Progenitor cell of endocrine pancreas (in vitro differentiated cells): Measurements from ENCODE around the gene KRT38. TPM values are rescaled to one million over a fixed set of nuclear protein-coding genes. Genes with fewer than 3 reads are reported as not detected.

Source experiments
- DNase-seq: peaks from one replicate; pipeline ENCODE4 v3.0.0; 2021; ENCODE audit warnings: low spot score; ENCODE audit not compliant: unreplicated experiment
- H3K27ac Mint-ChIP-seq: 2 replicates; pipeline ENCODE4 v1.8.0; 2021; ENCODE audit warnings: mild to moderate bottlenecking, moderate library complexity, mixed read lengths
- H3K27me3 Mint-ChIP-seq: 2 replicates; pipeline ENCODE4 v1.8.0; 2021; ENCODE audit warnings: mixed read lengths
- H3K36me3 Mint-ChIP-seq: 2 replicates; pipeline ENCODE4 v1.8.0; 2022; ENCODE audit warnings: mixed read lengths; ENCODE audit not compliant: insufficient read depth
- H3K4me1 Mint-ChIP-seq: 2 replicates; pipeline ENCODE4 v1.8.0; 2021; ENCODE audit warnings: low read depth, mixed read lengths
- H3K4me3 Mint-ChIP-seq: 2 replicates; pipeline ENCODE4 v1.8.0; 2021; ENCODE audit warnings: low read depth, mild to moderate bottlenecking, moderate library complexity, mixed read lengths
- H3K9me3 Mint-ChIP-seq: 2 replicates; pipeline ENCODE4 v1.8.0; 2021; ENCODE audit warnings: low read depth, mixed read lengths
- total RNA-seq: library from RNA; stranded (reverse); gene quantifications from 2 replicates; pipeline ENCODE4 v1.2.1, GENCODE V29; 2021
- TF ChIP-seq, protein P1 (sequence below): fragments of 200-600 bp; sonication (generic); IDR thresholded peaks from one replicate; pipeline ENCODE4 v1.5.0; 2021; ENCODE audit warnings: antibody characterized with exemption, mild to moderate bottlenecking; ENCODE audit not compliant: unreplicated experiment

Gene KRT38
- total RNA-seq, 1 donor from 2014 or later = not detected

DNA sequence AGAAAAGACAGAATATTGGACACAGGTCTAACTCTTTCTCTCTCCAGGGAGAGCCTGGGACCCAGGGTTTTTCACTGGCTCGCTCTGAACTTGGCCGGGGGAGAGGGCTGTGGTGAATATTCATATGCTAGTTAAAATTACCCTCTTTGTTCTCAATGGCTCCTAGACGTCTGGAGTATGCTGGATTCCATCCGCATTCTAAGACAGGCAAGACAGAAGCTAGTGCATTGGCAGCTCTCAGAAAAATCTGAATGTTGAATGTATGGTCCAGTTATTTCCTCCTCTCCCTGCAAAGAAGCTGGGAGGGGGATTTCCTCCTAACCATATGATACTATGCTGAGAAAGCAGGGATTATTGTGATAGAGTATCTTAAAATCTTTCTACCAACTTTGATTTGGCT, 53.1 kb downstream of the KRT38 start:
- Mint-ChIP-seq H3K27me3 (no peaks in the 10 kb centered on the region), H3K4me3 (no peak overlapping the region), H3K9me3 (peaks cover 7% of the 10 kb centered on the region), H3K27ac (no peak overlapping the region), H3K36me3 (no peaks in the 10 kb centered on the region), H3K4me1 (peaks cover 1% of the 10 kb centered on the region)
- DNase-seq = no peak
- TF ChIP-seq, protein P1, sequence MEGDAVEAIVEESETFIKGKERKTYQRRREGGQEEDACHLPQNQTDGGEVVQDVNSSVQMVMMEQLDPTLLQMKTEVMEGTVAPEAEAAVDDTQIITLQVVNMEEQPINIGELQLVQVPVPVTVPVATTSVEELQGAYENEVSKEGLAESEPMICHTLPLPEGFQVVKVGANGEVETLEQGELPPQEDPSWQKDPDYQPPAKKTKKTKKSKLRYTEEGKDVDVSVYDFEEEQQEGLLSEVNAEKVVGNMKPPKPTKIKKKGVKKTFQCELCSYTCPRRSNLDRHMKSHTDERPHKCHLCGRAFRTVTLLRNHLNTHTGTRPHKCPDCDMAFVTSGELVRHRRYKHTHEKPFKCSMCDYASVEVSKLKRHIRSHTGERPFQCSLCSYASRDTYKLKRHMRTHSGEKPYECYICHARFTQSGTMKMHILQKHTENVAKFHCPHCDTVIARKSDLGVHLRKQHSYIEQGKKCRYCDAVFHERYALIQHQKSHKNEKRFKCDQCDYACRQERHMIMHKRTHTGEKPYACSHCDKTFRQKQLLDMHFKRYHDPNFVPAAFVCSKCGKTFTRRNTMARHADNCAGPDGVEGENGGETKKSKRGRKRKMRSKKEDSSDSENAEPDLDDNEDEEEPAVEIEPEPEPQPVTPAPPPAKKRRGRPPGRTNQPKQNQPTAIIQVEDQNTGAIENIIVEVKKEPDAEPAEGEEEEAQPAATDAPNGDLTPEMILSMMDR = no peak

GRCh38 chr17:41386227-41386626, 54.6 kb downstream of the KRT38 start:
- no peak for DNase-seq
- TF ChIP-seq, protein P1 = no peak
- no peak overlapping the region for H3K4me3 Mint-ChIP-seq
- peaks cover 1% of the 10 kb centered on the region for H3K27me3 Mint-ChIP-seq
- peaks cover 1% of the 10 kb centered on the region for H3K4me1 Mint-ChIP-seq
- H3K36me3 Mint-ChIP-seq = no peaks in the 10 kb centered on the region
- peaks cover 7% of the 10 kb centered on the region for H3K9me3 Mint-ChIP-seq
- H3K27ac Mint-ChIP-seq = no peak overlapping the region

Other genes starting within 250 kb of the KRT38 start
- gene KRTAP9-2, start 214.3 kb downstream of the KRT38 start, total RNA-seq = not detected in 2 replicates
- gene KRTAP9-3, start 208.5 kb downstream of the KRT38 start, total RNA-seq = not detected in 2 replicates
- gene KRTAP9-8, start 203.0 kb downstream of the KRT38 start, total RNA-seq = not detected in 2 replicates
- gene KRTAP9-4, start 191.3 kb downstream of the KRT38 start, total RNA-seq = not detected in 2 replicates
- gene KRTAP9-9, start 185.6 kb downstream of the KRT38 start, total RNA-seq = not detected in 2 replicates
- not detected in 2 replicates for gene KRTAP9-6, start 175.6 kb downstream of the KRT38 start, total RNA-seq
- not detected in 2 replicates for gene KRTAP9-7, start 165.3 kb downstream of the KRT38 start, total RNA-seq
- gene KRTAP29-1, start 138.1 kb downstream of the KRT38 start, total RNA-seq = not detected in 2 replicates
- not detected in 2 replicates for gene KRTAP16-1, start 131.7 kb downstream of the KRT38 start, total RNA-seq
- gene KRTAP17-1, start 125.3 kb downstream of the KRT38 start, total RNA-seq = not detected in 2 replicates
- gene KRT33A, start 90.2 kb downstream of the KRT38 start, total RNA-seq = not detected in 2 replicates
- gene KRT33B, start 71.2 kb downstream of the KRT38 start, total RNA-seq = not detected in 2 replicates
- gene KRT34, start 58.7 kb downstream of the KRT38 start, total RNA-seq = not detected in 2 replicates
- not detected in 2 replicates for gene KRT31, start 43.4 kb downstream of the KRT38 start, total RNA-seq
- not detected in 2 replicates for gene KRT37, start 16.4 kb downstream of the KRT38 start, total RNA-seq
- not detected in 2 replicates for gene KRT32, start 26.4 kb upstream of the KRT38 start, total RNA-seq
- not detected in 2 replicates for gene KRT35, start 40.2 kb upstream of the KRT38 start, total RNA-seq
- gene KRT36, start 48.9 kb upstream of the KRT38 start, total RNA-seq = not detected in 2 replicates
- gene KRT13, start 64.6 kb upstream of the KRT38 start, total RNA-seq = not detected in 2 replicates
- gene KRT15, start 77.9 kb upstream of the KRT38 start, total RNA-seq = 2.9 TPM in 2 replicates
- gene KRT19, start 87.3 kb upstream of the KRT38 start, total RNA-seq = 398 and 429 TPM in 2 replicates
- not detected in 2 replicates for gene KRT9, start 131.1 kb upstream of the KRT38 start, total RNA-seq
- not detected in 2 replicates for gene KRT14, start 145.9 kb upstream of the KRT38 start, total RNA-seq
- not detected in 2 replicates for gene KRT16, start 171.8 kb upstream of the KRT38 start, total RNA-seq
- gene KRT17, start 183.6 kb upstream of the KRT38 start, total RNA-seq = 0.22 and 0.46 TPM in 2 replicates
- gene EIF1, start 247.9 kb upstream of the KRT38 start, total RNA-seq = 622 and 652 TPM in 2 replicates